Measurements from ENCODE around the gene AGBL1. TPM values are rescaled to one million over a fixed set of nuclear protein-coding genes. Genes with fewer than 3 reads are reported as not detected.

AGBL1 gene
- total RNA-seq, 1 experiment from 2014 or later: not detected

GRCh38 chr15:86553108-86553507 is 473.4 kb downstream of the AGBL1 start:
- Mint-ChIP-seq H3K9me3 (peaks cover 0 to 4% of the 10 kb centered on the region in 2 experiments; a peak in 3 of 5 replicates), H3K27ac (no peak overlapping the region), H3K4me3 (no peak overlapping the region), H3K27me3 (ENCODE audit: low read depth) (no peaks in the 10 kb centered on the region; the same call in 1 of the 2 replicates), H3K36me3 (ENCODE audit: insufficient read depth in 1 of 3, low read depth in 3 of 3) (peaks cover 0 to 4% (median 0%) of the 10 kb centered on the region in 3 experiments; a peak in 2 of 7 replicates), H3K4me1 (peaks cover under 1 to 4% of the 10 kb centered on the region in 2 experiments)
- H3K4me1 ChIP-seq (ENCODE audit: insufficient read depth, low read length): no peaks in the 10 kb centered on the region
- H3K27me3 ChIP-seq (ENCODE audit: insufficient read depth, low read length): no peaks in the 10 kb centered on the region
- H2BK15ac ChIP-seq (ENCODE audit: low read depth, low read length): no peak overlapping the region
- no peak overlapping the region for H2BK5ac ChIP-seq (ENCODE audit: insufficient read length, low read length)
- no peak overlapping the region for H2AK5ac ChIP-seq (ENCODE audit: insufficient read length, low read length)
- H4K5ac ChIP-seq (ENCODE audit: insufficient read length, low read depth, low read length): no peak overlapping the region
- H3K79me1 ChIP-seq (ENCODE audit: insufficient read depth, low read depth, low read length, poor library complexity, severe bottlenecking): no peaks in the 10 kb centered on the region
- no peak overlapping the region for H2BK12ac ChIP-seq (ENCODE audit: insufficient read length, low read depth, low read length)
- H2AFZ ChIP-seq (ENCODE audit: low read length): no peak overlapping the region
- no peak overlapping the region for H3K14ac ChIP-seq (ENCODE audit: insufficient read depth, low read length)
- H4K91ac ChIP-seq (ENCODE audit: insufficient read length, low read depth, low read length): no peak overlapping the region
- no peak for TF ChIP-seq CTCF (conservative IDR thresholded peaks at IDR 0.05)
- H3K9ac ChIP-seq (ENCODE audit: extremely low read depth, insufficient read length, low read length): no peak overlapping the region
- H3K4ac ChIP-seq (ENCODE audit: low read depth, low read length): no peak overlapping the region
- no peak for DNase-seq
- no peaks in the 10 kb centered on the region for H3K9me3 ChIP-seq (ENCODE audit: control insufficient read depth, low read depth, low read length)
- H3K23me2 ChIP-seq (ENCODE audit: insufficient read length, low read depth, low read length, poor library complexity, severe bottlenecking): no peaks in the 10 kb centered on the region
- H4K8ac ChIP-seq (replicated peaks; ENCODE audit: insufficient read length, low read depth, low read length): no peak overlapping the region
- H2BK120ac ChIP-seq (ENCODE audit: low read depth, low read length, poor library complexity, severe bottlenecking): no peak overlapping the region
- H3T11ph ChIP-seq (ENCODE audit: low read length): no peak overlapping the region
- H2BK20ac ChIP-seq (ENCODE audit: low read depth, low read length, poor library complexity, severe bottlenecking): no peak overlapping the region
- no peak overlapping the region for H3K4me2 ChIP-seq (ENCODE audit: insufficient read depth, insufficient read length, low read length)
- no peak overlapping the region for H3K18ac ChIP-seq (ENCODE audit: insufficient read length, low read depth, low read length)
- WGBS (ENCODE audit: extremely low coverage, insufficient read length, low lambda C conversion rate): no CpG with 5 or more reads among the region's 1 CpG
- H4K20me1 ChIP-seq (ENCODE audit: control insufficient read depth, insufficient read depth, insufficient read length): no peaks in the 10 kb centered on the region
- no peak overlapping the region for H3K23ac ChIP-seq (ENCODE audit: insufficient read length, low read depth, low read length)
- H3K79me2 ChIP-seq (ENCODE audit: insufficient read depth, low read length): no peaks in the 10 kb centered on the region
- no peak overlapping the region for H3K56ac ChIP-seq (ENCODE audit: insufficient read length, low read depth, low read length)
- no peak overlapping the region for H3K27ac ChIP-seq (ENCODE audit: insufficient read length, low read depth, low read length)

Data from H9 (cell line).